GM13976 (cell line): ENCODE results near the gene GPC5.

ENCODE experiments used
- DNase-seq: peaks from one replicate; pipeline ENCODE4 v3.0.0; 2012; ENCODE audit warnings: low spot score
- in situ Hi-C: fragments of 300-500 bp; cut with MboI; formaldehyde crosslinking; loops from one replicate; pipeline ENCODE4 v1.12.0; 2022; ENCODE audit warnings: low sequenced_read_pairs, mixed read lengths, inconsistent platforms; ENCODE audit not compliant: unreplicated experiment
- TF ChIP-seq, protein P1 (sequence below): IDR thresholded peaks from 2 replicates; pipeline ENCODE4 v1.5.1; 2012; ENCODE audit warnings: borderline replicate concordance, mild to moderate bottlenecking; ENCODE audit not compliant: insufficient read depth; ENCODE audit errors: extremely low read depth, missing control alignments, control extremely low read depth

Gene GPC5

DNA sequence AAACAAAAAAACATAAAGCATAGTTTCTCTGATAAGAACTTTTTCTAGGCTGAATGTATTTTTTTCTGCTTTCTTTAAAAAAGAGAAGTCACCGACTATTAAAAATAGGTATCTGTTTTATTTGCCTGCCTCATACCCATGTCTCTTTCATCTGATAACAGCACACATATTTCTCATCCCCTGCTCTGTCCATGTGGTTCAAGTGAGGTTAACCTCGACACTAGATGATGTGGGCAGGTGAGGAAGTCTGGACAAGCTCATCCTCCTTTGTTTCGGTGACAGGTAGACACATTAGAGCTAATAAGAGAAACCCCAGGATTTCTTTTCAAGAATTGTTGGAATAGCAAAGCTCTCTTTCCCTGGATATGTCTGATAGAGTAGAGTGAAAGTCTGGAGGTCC is 222.7 kb downstream of the GPC5 start:
- TF ChIP-seq, protein P1, sequence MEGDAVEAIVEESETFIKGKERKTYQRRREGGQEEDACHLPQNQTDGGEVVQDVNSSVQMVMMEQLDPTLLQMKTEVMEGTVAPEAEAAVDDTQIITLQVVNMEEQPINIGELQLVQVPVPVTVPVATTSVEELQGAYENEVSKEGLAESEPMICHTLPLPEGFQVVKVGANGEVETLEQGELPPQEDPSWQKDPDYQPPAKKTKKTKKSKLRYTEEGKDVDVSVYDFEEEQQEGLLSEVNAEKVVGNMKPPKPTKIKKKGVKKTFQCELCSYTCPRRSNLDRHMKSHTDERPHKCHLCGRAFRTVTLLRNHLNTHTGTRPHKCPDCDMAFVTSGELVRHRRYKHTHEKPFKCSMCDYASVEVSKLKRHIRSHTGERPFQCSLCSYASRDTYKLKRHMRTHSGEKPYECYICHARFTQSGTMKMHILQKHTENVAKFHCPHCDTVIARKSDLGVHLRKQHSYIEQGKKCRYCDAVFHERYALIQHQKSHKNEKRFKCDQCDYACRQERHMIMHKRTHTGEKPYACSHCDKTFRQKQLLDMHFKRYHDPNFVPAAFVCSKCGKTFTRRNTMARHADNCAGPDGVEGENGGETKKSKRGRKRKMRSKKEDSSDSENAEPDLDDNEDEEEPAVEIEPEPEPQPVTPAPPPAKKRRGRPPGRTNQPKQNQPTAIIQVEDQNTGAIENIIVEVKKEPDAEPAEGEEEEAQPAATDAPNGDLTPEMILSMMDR: no peak
- no peak for DNase-seq

DNA sequence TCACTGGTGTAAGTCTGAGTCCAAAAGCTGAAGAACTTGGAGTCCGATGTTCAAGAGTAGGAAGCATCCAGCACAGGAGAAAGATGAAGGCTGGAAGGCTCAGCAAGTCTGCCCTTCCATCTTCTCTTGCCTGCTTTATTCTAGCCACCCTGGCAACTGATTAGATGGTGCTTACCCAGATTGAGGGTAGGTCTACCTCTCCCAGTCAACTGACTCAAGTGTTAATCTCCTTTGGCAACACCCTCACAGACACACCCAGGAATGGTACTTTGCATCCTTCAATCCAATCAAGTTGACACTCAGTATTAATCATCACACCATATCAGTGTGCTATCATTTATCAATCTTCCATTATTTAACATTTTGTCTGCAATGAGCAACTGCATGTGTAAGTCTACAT is 223.5 kb downstream of the GPC5 start:
- TF ChIP-seq, protein P1: no peak
- in situ Hi-C loops: no loop called here
- no peak for DNase-seq

More for the DNA sequence above, 222.7 kb downstream of the GPC5 start:
- in situ Hi-C loops: no loop called here

DNA sequence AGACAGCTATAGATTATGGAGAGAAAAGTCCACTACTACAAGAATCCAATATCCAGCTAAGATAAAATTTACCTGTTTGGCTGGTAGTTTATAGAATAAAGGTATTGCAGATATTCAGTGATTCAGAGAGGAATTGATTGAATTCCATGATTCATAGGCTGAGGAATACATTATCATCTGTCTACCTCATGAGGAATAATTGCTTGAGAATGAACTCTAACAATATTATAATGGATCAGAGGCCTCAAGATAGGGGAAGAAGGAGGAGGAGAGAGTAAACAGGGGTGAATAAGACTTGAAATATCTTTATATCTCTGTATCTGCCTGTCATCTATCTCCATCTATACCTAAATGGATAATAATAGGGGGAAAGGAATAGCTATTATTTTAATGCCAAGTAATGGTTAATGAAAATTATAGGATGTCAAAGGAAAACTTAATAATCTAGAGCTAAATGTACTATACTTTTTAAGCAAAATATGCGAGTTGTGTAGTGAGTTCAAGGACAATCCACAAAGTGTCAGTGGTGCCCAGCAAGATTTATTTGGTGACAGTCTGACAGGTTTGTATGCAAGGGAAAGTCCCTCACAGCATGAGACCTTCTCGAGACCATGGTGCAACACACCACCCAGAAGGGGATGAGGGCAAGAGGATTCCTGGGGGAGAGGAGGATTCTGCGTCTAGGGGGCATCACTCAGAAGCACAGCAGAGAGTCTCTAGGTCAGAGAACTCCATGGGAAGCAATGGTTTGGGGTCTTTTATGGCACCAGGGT is 224.5 kb downstream of the GPC5 start:
- in situ Hi-C loops: no loop called here
- no peak for DNase-seq
- TF ChIP-seq, protein P1: no peak

DNA sequence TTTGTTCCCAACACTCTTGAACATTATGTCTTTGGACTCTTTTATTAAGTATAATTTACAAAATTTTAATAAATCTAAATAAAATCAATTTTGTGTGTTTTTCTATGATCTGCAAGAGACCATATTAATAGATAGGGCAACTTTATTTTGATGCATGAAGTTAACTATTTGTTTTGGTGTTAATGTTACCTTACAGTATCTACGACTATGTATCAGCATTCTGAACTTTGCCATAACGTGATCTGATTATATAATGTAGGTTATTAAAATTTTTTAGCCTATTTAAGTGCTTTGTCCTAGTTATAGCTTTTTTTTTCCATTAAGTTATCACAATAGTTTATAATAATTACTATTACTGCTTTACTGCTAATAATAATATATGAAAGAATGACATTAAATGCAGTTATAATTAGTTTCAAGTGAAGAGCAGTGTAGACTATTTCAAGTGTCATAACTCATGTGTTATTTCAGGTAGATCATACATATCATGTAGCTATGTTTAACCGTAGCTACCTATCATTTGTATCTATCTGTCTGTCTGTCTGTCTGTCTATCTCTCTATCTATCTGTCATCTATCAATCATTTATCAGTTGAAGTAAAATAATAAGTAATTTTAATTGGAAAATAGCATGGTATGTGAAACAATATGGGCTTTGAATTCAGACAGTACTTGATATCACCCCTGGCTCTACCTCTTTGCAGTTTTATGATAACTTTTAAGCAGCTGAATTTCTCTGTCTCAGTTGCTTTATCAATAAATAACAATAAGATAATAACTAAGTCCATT is 229.7 kb downstream of the GPC5 start:
- DNase-seq: no peak
- in situ Hi-C loops: no loop called here
- TF ChIP-seq, protein P1: no peak

DNA sequence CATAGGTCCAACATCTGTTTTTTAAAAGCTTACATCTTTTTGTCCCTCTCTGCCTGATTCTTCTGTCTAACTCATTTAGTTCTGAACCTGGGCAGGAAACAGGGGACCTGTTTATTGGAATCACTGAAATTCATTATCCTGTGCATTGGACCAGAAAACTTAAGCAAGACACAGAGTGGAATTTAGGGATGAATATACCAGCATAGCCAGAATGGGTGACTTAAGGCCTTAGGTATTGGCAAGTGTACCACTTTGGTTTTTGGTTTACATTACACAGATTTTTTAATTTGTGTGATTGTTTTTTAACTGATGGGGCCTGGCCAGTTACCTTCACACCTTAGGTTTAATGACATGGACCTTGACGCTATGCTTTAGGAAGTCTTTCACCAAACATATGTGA is 232.5 kb downstream of the GPC5 start:
- no peak for DNase-seq
- TF ChIP-seq, protein P1: no peak
- in situ Hi-C loops: no loop called here

DNA sequence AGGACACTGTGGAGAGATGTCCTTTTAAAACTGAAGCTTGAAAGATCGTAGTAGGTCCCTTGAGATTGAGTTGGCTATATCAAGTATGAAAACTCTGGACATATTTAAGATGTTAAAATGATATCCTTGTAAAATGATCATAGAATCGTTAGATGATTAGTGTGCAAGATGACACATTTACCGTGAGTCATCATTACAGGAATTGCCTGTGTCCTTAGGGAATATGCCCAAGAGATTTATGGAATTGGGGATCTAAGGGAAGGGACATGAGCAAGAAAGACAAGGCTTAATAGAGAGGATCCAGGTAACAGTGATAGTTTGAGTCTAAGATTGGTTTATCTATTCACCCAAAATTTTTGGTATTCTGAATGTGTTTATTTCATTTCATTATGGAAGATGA is 233.7 kb downstream of the GPC5 start:
- TF ChIP-seq, protein P1: no peak
- no peak for DNase-seq
- in situ Hi-C loops: no loop called here
